ENCODE measurements around the gene ARHGAP15.

DNA sequence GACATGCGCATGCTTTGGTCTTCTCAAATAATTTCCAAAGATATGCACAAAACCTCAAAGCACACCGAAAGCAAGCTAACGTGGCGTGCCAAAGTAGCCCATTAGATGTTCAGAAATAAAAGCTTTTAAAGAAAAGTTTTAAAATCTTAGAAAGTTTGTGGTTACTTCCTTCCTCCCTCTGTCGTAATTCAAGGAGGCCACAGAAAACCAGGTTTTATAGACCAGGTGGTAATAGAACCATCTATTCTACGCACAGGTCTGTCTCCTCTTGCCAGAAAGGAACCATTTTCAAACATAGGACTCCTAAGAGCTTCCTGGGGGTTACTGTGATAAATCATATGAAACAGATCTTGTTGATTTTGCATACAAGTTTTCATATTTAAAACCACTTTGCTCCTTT, 487.2 kb downstream of the ARHGAP15 start:
- TF ChIP-seq CTCF (IDR thresholded peaks at IDR 0.05; ENCODE audit: insufficient read depth, low read depth, low read length) = no peak
- no peak for TF ChIP-seq EZH2 (IDR thresholded peaks at IDR 0.05; ENCODE audit: insufficient read depth, low read length)
